GM19238 (cell line): ENCODE data around the gene PCIF1.

ENCODE experiments used
- DNase-seq: peaks from one replicate; pipeline ENCODE4 v3.0.0; 2011; ENCODE audit warnings: low spot score; ENCODE audit not compliant: insufficient read length

Gene PCIF1

GRCh38 chr20:45904583-45905504, 29.6 kb upstream of the PCIF1 start:
- DNase-seq, result no peak

- no peak for DNase-seq
Measured at GRCh38 chr20:45905505-45906079, 28.9 kb upstream of the PCIF1 start.

DNA sequence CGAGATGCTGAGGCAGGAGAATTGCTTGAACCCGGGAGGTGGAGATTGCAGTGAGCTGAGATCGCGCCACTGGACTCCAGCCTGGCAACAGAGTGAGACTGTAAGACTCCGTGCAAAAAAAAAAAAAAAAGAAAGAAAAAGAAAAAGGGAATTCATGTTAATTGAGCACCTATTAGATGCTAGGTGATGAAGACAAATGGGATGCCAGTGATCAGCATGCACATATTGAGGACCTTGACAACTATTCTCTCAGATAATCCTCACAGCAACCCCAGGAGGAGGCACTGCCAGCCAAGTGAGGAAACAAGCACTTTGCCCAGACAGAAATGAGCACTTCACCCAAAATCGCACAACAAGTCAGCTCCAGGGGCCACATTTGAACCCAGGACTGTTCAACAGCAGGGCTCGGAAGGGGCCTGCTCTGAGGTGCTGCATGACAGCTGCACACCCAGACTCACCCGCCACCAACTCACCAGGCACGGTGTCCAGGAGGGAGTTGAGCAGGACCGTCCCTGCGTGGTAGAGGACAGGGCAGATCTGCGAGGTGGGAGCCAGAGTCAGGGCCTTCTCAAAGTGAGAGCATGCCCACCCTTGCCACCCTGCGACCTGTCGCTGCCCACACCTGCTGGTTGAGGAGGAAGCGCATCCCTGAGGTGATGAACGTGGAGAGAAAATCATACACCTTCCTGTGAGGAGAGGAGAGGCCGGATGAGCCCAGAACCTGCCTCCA, 27.1 kb upstream of the PCIF1 start:
- no peak for DNase-seq

DNA sequence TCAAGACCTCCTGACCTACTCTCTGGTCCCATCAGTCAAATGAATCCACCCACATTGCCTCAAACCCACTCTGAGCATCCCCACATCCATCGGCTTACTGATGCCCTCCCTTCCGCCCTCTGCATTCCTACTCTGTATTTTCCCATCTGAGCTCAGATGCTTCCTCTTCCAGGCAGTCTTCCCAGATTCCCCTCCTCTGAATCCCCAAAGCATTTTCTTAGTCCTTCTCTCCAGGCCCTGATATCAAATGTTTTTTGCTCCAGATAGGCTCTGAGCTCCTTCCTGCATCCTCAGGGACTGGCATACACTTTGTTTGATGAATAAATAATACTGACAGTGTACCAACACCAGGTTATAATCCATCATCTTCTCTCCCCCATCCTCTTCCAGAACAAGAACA, 26.4 kb upstream of the PCIF1 start:
- DNase-seq, result no peak

DNA sequence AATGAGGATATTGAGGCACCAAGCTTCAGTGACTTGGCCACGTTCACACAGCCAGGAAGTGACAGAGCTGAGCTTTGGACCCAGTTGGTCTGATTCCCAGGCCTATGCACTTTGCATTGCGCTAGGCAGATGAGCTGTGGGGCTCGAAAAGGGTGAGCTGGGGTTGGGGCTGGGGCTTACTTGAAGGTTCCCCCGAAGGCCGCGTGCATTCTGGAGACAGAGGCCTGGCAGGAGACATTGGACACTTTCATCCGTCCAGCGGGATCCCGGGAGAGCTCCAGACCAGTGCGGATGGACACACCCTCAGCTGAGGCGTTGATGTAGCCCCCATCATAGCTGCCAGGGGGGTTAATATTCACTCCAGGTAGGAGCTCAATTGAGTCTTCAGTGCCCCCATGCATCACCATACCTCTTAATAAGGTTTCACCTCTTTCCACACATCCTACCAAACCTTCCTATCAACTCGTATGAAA, 25.1 kb upstream of the PCIF1 start:
- no peak for DNase-seq

DNA sequence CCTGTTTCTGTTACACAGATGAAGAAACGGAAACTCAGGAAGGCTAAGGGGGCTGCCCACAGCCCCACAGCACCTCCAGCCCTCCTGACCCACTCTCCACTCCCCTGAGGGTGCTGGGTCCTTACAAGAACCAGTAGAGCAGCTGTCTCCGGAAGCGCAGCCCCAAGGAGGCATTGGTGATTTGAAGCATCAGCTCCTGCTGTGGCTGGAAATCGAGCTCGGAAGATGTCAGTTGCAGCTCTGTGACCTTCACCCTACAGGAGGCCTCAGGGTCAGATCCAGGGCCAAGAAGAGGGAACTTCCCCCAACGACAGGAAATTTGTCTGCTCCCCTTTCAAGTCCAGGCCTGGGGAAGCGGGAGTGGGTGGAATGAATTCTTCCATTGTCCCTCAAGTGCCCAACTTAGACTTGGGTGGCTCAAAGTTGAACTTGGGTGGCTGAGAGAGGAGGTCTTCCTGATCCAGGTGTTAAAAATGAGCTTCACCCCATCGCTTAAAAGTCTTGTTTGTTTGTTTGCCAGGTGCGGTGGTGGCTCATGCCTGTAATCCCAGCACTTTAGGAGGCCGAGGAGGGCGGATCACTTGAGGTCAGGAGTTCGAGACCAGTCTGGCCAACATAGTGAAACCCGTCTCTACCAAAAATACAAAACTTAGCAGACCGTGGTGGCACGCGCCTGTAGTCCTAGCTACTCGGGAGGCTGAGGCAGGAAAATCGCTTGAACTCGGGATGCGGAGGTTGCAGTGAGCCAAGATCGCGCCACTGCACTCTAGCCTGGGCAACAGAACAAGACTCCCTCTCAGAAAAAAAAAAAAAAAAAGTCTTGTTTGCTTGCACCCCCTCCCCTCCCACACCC, 24.4 kb upstream of the PCIF1 start:
- no peak for DNase-seq

- DNase-seq, result peak; percentile 95
Measured at GRCh38 chr20:45910670-45911485, 23.6 kb upstream of the PCIF1 start.

DNA sequence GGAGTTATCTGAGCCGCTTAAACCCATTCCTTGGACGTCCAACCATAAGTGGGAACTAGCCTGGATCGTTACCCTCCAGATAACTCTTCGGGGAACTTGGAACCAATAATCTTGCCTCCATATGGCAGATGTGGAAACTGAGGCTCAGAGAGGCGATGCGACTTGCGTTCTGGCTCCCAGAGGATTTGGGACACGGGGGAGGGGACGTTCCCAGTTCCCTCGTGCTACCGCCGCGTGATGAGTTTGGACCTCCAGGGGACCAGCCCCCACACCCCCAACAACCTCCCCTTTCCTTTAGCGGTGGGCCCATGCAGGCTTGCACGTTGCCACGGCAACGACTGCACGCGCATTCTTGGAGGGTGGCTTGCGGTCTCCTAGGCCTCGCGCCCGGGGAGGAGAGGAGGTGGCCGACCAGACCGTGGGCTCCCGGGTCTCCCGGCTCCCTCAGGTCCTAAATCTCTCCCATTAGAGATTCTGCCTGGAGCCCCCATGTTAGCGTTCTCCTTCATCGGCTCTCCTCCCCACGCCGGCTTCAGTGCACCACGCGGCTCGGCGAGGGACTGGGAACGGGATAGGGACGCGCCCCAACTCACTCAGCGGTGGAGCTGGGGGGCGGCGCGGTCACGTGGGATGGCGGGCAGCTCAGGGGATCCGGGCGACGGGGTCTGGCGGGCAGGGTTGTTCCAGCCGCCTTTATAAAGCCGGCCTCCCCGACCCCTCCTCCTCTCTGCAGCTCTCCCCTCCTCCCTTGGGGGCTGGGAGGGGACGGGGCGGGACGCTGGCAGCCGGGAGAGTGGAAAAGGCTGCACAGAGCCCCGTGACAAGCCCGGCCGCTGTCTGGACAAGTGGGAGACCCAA, 22.8 kb upstream of the PCIF1 start, which contains the start of gene PLTP:
TSS of gene PLTP (minus strand) at position 670 of the 858 bp plus-strand sequence. CDS start 703 bp downstream, outside the sequence.
- DNase-seq, result no peak

DNA sequence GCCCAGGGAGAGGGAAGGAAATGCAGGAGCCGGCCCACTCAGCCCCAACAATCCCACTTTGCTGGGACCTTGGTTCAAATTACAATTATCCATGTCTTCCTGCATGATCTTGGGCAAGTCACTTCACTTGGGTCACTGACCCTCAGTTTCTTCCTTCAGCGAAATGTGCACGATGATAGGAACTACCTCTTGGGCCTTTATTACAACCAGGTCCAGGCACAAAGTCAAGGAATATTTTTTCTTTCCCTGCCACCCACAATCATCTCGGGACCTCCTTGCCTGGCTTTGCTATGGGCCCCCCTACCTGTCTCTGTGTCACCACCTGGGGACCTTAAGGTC, 22.2 kb upstream of the PCIF1 start:
- DNase-seq, result no peak

GRCh38 chr20:45913116-45913515, 21.4 kb upstream of the PCIF1 start:
- DNase-seq, result no peak

DNA sequence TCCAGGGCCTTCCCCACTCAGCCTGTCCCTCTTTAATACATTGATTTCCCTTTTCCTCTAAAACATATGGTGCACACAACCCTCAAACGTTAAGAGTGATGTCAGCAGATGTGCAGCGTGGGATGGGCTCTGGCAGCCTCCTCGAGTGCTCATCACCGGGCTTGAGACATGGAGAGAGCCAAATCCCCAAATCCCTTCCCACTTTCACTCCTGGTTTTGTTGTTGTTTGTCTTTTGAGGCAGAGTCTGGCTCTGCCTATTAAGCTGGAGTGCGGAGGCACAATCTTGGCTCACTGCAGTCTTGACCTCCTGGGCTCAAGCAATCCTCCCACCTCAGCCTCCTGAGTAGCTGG, 16.7 kb upstream of the PCIF1 start:
- no peak for DNase-seq

GRCh38 chr20:45918182-45918737, 16.2 kb upstream of the PCIF1 start:
- DNase-seq, result no peak

DNA sequence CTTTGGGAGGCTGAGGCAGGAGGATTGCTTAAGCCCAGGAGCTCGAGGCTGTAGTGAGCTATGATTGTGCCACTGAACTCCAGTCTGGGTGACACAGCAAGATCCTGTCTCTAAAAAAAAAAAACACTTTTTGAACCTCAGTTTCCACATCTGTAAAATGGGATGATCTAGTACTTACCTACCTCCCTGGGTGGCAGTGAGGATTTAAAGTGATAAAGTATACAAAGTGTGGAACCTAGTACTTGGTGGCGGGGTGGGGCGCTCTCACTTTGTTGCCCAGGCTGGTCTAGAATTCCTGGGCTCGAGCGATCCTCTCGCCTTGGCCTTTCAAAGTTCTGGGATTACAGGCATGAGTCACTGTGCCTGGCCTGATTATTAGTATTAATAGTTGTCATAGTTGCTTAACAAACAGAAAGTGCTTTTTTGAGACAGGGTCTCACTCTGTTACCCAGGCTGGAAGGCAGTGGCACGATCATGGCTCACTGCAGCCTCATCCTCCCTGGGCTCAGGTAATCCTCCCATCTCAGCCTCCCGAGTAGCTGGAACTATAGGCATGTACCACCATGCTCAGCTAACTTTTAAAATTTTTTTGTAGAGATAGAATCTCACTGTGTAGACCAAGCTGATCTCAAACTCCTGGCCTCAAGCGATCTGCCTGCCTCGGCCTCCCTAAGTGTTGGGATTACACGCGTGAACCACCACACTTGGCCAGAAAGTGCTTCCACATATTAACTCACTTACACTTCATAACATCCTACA, 15.5 kb upstream of the PCIF1 start:
- DNase-seq, result no peak

DNA sequence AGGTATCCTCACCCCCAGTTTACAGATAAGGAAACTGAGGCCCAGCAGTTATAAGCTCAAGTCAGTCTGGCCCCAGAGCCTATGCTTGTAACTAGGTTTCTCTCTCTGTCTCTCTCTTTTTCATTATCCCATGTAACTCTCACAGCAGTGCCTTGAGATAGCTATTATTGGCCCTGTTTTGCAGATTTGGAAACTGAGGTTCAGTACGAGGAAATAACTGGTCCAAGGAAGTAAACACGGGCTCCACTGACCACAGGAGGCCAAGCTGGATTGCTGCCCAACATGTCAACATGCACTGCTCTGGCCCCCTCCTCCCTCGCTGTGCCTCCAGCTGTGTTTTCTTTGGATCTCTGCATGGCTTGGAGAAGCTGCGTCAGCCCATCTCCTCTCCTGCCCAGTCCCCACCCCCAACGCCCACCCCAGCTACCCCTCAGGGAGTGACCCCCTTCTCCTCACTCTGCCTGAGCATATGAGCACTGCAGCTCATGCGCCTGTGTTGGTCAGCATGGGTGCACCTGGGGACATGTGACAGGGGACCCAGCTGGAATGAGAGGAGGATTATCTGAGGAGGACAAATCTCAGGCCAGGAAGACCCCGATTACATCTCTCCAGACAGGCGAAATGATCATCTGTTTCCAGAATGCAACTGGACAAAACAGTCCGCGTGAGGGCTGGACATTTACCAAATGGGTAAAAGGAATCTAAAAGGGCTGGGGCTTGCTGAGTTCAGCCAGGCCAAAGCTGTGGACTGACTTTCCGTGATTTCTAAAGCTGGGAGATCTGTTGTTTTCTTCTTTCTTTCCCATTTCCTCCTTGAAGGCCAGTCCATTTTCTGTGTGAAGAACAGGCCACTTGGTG, 14.7 kb upstream of the PCIF1 start:
- DNase-seq, result no peak

DNA sequence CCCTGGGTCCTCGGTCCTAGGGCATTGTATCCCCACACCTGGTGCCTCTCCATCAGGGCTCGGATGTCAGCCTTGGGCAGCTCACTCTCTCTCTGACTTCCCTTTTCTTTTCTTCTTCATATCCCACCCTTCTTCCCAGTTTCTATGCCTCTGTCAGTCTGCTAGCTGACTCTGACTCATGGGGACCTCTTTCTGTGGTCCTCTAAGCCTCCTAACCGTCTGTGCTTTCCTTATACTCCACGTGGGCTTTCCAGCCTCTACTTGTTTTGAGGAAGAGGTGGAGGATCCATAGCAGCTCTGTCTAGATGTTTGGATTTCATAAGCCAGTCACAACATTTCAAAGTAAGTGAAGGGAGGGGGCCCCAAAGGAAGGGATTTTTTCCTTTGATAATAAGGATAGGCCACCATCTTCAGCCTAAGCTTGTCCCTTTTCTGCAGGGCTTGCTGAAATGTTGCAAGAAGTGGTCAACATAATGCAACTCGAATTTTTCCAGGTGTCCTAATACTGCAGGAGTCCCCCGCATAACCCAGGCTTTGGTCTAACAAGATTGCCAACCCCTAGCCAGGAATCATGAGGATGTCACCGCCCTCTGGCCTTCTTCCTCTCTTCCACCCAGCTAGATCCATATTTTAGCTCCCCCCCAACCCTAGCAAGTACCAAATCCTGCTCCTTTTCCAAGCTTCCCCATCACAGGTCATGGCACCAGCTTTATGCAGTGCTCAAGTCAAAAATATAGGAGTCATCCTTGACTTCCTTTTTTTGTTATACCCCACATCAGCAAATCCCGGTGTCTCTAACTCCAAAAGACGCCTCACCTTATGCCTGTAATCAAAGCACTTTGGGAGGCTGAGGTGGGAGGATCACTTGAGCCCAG, 13.8 kb upstream of the PCIF1 start:
- DNase-seq, result no peak

GRCh38 chr20:45921337-45922189, 12.9 kb upstream of the PCIF1 start:
- no peak for DNase-seq
